Activated naive CD8-positive, alpha-beta T cell treated with anti-CD3 and anti-CD28 coated beads for 36 hours (primary cell): Measurements from ENCODE around the gene ARVCF. TPM values are rescaled to one million over a fixed set of nuclear protein-coding genes. Genes with fewer than 3 reads are reported as not detected.

ENCODE experiments used
- DNase-seq: peaks from one replicate; pipeline ENCODE4 v3.0.0; 2021
- H3K27ac Mint-ChIP-seq: one replicate; pipeline ENCODE4 v1.8.0; 2022; ENCODE audit warnings: mild to moderate bottlenecking, moderate library complexity, mixed read lengths
- H3K27me3 Mint-ChIP-seq: one replicate; pipeline ENCODE4 v1.8.0; 2022; ENCODE audit warnings: mild to moderate bottlenecking, mixed read lengths
- H3K36me3 Mint-ChIP-seq: one replicate; pipeline ENCODE4 v1.8.0; 2021; ENCODE audit warnings: mild to moderate bottlenecking, mixed read lengths
- H3K4me1 Mint-ChIP-seq: one replicate; pipeline ENCODE4 v1.8.0; 2021; ENCODE audit warnings: mixed read lengths
- H3K4me3 Mint-ChIP-seq: one replicate; pipeline ENCODE4 v1.8.0; 2022; ENCODE audit warnings: mild to moderate bottlenecking, moderate library complexity, mixed read lengths
- H3K9me3 Mint-ChIP-seq: one replicate; pipeline ENCODE4 v1.8.0; 2022; ENCODE audit warnings: mixed read lengths
- total RNA-seq, 2 experiments: library from RNA; stranded (reverse); gene quantifications; one replicate each; pipeline ENCODE4 v1.2.3, GENCODE V29; 2021

Gene ARVCF
- total RNA-seq, 2 experiments from 2014 or later: 1.1 to 1.6 TPM

DNA sequence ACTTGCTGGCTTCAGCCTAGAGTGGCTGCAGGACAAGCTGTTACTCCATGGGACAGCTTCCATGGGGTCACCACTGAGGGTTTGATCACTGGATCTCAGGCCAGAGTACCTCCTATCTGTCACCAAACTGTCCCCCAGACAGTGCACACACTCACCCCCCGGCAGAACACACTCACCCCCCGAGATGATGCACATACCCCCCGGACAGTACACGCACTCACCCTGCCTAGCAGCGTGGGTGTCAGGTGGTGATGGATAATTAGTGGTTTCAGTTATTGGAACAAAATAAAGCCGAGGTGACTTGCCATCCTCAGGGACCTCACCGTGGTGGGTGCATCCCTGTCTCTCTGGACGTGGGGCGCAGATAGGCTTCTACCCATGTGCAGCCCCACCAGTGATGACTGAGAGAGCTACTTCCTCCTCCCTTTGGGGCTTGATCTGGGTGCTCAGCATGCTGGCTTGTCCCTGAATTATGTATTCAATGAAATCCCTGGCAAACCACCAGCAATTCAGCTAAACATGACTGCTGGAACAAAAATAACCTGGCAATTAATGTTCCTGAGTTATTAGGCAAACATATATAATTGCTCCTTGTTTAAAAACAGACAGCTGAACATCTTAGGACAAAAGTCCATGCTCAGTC is 23.2 kb upstream of the ARVCF start:
- H3K27ac Mint-ChIP-seq: no peak overlapping the region
- H3K27me3 Mint-ChIP-seq: no peaks in the 10 kb centered on the region
- H3K4me1 Mint-ChIP-seq: no peaks in the 10 kb centered on the region
- no peak overlapping the region for H3K4me3 Mint-ChIP-seq
- H3K9me3 Mint-ChIP-seq: no peaks in the 10 kb centered on the region
- no peak for DNase-seq
- no peaks in the 10 kb centered on the region for H3K36me3 Mint-ChIP-seq

DNA sequence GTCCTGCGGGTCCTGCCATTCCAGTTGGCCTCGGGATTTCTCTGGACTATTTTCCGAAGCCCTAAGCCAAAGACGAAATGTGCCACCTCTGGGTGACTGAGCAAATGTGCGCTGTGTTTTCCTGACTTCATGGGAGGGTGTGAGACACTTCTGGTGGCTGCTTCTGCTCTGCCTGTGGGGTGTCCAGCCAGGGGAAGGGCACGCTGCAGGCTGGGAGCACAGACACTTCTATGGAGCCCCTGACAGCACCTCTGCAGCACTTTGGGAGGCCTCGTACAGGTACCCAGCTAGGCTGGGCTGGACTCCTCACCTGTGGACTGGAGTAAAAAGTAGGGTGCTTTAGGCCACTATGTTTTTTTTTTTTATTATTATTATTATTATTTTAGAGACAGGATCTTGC is 22.0 kb upstream of the ARVCF start:
- H3K36me3 Mint-ChIP-seq: no peaks in the 10 kb centered on the region
- DNase-seq: no peak
- no peak overlapping the region for H3K27ac Mint-ChIP-seq
- H3K9me3 Mint-ChIP-seq: no peaks in the 10 kb centered on the region
- no peaks in the 10 kb centered on the region for H3K4me1 Mint-ChIP-seq
- no peak overlapping the region for H3K4me3 Mint-ChIP-seq
- no peaks in the 10 kb centered on the region for H3K27me3 Mint-ChIP-seq

DNA sequence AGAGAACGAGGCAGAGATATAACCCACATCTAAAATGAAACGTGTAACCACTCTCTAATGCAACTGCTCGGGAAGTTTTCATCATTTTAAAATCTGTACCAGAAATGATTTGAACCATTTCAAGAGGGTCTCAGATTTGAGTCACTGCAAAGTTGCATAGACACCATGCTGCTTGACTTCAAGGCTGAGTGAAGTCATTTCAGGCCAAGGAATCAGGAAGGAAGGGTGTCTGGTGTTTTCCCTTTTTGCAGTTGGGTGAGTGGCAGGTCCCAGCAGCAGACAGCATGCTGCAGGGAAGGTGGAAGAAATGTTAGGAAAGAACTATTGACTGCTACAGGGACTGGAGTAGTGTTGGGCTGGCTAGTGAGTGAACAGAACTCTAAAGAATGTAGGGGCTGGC is 20.8 kb upstream of the ARVCF start:
- no peak overlapping the region for H3K27ac Mint-ChIP-seq

DNA sequence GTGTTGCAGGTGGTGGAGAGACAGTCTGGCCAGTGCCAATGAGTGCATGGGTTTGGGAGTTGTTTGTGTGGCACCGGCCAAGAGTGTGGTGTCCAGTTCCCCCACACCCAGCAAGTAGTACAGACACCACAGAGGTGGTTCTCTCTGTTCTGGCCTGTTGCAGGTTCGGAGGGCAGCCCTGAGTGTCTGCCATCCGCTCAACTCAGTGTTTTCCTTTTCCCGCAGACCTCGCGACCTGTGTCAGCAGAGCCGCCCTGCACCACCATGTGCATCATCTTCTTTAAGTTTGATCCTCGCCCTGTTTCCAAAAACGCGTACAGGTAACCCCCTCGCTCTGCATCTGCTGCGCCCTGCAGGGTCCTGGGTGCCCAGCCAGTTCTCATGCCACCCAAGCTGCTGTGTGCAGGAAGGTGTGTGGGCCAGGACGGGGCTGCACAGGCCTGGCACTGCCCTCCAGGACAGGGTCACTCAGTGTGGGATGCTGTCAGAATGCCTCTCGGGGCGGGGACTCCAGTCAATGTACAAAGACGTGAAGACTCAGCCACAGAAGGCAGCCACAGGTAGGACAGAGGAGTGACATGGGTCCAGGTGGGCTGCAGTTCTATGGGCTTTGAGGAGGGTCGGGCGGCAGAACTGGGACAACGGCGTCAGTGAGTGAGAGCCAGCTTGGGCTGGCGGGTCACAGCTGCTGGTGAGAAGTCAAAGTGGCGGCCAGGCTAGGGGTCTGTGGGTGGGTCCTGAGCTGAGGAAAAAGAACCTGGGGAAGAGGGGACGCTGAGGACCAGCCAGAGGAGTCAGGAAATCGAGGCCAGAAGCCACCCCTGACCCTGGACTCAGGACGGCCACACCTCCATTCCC is 20.1 kb upstream of the ARVCF start:
- no peak for DNase-seq
- Mint-ChIP-seq H3K27me3 (no peaks in the 10 kb centered on the region), H3K4me3 (no peak overlapping the region), H3K27ac (peak overlapping the region; percentile 14), H3K36me3 (no peaks in the 10 kb centered on the region), H3K9me3 (no peaks in the 10 kb centered on the region), H3K4me1 (peaks cover 2% of the 10 kb centered on the region)

More for the DNA sequence above, 20.8 kb upstream of the ARVCF start:
- DNase-seq: no peak
- Mint-ChIP-seq H3K9me3 (no peaks in the 10 kb centered on the region), H3K4me3 (no peak overlapping the region), H3K27me3 (no peaks in the 10 kb centered on the region), H3K4me1 (no peaks in the 10 kb centered on the region), H3K36me3 (no peaks in the 10 kb centered on the region)

DNA sequence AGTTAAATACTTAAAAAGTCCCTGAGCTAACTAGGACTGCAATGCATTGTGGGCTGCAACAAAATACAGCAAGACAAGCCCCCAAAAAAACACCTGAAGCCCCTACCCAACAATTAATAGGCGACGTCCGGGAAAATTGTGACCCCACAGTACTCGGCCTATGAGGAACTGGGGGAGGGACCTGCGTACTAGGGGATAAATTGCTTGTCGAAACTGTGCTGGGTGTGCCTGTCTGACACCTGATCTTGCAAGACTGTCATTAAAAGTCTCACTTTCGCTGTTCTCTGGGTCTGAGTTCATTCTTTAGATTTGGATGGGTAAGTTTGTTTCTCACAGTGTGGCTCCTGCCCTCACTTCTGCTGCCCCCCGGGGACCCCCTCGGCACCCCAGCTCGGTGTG is 19.5 kb upstream of the ARVCF start:
- H3K27me3 Mint-ChIP-seq: no peaks in the 10 kb centered on the region
- no peaks in the 10 kb centered on the region for H3K36me3 Mint-ChIP-seq
- no peak overlapping the region for H3K4me3 Mint-ChIP-seq
- no peak overlapping the region for H3K27ac Mint-ChIP-seq
- peaks cover 3% of the 10 kb centered on the region for H3K4me1 Mint-ChIP-seq
- no peaks in the 10 kb centered on the region for H3K9me3 Mint-ChIP-seq
- DNase-seq: no peak

DNA sequence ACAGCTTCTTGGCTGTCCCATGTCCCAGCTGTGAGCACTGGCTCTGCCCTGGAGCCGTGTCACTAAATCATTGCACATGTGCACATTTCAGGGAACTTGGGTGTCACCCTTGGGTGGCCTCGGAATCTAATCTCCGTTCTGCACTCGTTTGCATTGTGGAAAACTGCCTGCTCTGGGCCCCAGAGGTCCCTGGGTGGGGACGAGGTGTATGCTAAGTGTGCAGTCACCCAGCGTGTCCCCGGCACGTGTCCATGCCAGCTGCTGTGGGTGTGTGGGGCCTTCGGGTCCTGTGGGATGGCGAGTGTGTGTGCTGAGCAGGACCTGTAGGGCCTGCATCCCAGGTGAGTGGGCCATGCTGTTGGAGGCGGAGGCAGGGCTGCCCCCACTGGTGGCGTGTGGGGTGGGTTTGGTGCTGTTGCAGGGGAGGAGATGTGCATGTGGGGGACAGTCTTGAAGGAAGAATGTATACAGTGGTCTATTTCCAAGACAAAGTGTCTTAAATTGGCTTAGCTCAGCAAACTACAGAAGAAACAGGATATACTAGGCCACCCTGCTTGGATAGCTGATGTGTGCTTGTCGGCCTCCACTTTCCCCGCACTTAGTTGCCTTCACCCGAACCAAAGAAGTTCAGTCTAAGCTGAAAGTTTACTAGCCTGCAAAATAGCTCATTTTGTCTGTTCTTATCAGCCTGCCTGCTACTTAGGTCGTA is 18.9 kb upstream of the ARVCF start:
- no peaks in the 10 kb centered on the region for H3K36me3 Mint-ChIP-seq
- DNase-seq: no peak
- H3K9me3 Mint-ChIP-seq: no peaks in the 10 kb centered on the region
- peaks cover 3% of the 10 kb centered on the region for H3K4me1 Mint-ChIP-seq
- H3K27ac Mint-ChIP-seq: no peak overlapping the region
- H3K27me3 Mint-ChIP-seq: no peaks in the 10 kb centered on the region
- H3K4me3 Mint-ChIP-seq: no peak overlapping the region

DNA sequence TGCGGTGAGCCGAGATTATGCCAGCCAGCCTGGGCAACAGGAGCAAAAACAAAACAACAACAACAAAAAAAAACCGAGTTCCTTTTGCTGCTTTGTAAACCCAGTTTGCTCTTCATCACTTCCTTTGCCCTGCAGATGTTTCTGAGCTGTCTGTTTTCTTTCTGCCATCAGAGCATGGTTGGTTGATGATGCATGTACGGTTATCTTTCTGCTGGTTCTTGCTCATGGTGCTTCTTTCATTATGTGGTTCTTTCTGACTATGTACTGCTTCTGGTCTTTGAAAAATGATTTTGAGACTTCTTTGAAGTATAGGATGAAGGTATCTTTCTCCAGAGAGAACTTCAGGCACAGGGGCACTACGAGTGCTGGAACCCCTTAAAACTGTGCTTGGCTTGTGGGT is 17.5 kb upstream of the ARVCF start:
- H3K4me1 Mint-ChIP-seq: peaks cover 3% of the 10 kb centered on the region
- DNase-seq: no peak
- no peaks in the 10 kb centered on the region for H3K36me3 Mint-ChIP-seq
- H3K4me3 Mint-ChIP-seq: no peak overlapping the region
- H3K27me3 Mint-ChIP-seq: no peaks in the 10 kb centered on the region
- no peaks in the 10 kb centered on the region for H3K9me3 Mint-ChIP-seq
- H3K27ac Mint-ChIP-seq: no peak overlapping the region

DNA sequence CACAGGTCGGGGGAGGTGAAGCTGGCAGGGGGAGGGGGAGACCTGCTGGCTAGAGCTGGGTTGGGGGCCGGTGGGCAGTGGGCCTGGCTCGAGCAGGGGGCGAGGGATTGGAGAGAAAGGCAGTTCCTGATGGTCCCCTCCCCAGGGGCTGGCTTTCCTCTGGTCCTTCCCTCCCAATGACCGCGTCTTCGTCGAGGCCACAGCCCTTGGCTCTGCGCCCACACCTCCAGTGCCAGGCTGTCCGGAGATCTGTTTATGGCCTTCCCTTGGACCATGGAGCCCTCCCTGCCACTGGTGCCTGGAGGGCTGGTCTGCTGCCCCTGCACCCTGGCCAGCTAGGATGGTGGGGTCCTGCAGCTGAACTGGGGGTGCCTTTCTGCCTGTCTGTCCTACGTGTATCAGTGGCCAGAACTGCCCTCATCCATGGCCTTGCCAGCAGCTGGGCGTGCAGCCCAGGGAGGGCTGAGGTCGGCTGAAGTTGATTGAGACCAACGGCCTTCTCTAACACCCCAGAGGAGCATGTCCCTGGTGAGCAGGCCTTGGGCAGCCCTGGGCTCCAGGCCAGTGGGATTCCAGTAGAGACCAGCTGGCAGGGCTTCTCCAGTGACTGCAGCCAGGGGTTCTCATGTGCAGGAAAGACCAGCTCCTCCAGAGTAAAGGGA is 16.6 kb upstream of the ARVCF start:
- Mint-ChIP-seq H3K4me3 (no peak overlapping the region), H3K9me3 (no peaks in the 10 kb centered on the region), H3K27me3 (no peaks in the 10 kb centered on the region), H3K4me1 (peaks cover 4% of the 10 kb centered on the region), H3K36me3 (no peaks in the 10 kb centered on the region), H3K27ac (no peak overlapping the region)
- no peak for DNase-seq

DNA sequence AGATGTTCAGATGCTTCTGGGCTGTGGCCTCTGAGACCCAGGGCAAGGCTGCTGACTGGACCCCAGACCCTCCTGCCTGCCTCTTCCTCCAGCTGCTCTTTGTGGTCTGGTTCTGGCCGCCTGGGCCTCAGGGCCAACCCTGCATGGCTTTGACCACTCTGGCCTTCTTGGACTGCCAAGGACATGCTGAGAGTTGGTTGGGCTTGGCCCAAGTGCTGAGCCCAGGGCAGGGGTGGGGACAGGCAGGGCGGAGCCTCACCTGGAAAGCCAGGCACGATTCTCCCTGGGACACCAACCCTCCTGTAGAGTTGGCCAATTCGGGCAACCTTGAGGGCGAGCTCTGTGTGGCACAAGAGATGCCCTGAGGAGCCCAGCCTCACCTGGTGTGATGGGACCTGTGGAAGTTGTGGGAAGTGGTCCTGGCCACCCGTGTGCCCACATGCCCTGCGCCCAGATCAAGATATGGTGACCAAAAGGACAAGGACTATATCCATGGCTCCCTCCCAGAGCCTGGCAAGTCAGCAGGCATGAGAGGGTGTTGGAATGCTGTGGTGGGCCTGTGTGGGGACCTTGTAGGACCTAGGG is 15.9 kb upstream of the ARVCF start:
- Mint-ChIP-seq H3K27ac (no peak overlapping the region), H3K4me1 (peaks cover 4% of the 10 kb centered on the region), H3K4me3 (no peak overlapping the region), H3K36me3 (no peaks in the 10 kb centered on the region), H3K9me3 (no peaks in the 10 kb centered on the region), H3K27me3 (no peaks in the 10 kb centered on the region)
- no peak for DNase-seq

DNA sequence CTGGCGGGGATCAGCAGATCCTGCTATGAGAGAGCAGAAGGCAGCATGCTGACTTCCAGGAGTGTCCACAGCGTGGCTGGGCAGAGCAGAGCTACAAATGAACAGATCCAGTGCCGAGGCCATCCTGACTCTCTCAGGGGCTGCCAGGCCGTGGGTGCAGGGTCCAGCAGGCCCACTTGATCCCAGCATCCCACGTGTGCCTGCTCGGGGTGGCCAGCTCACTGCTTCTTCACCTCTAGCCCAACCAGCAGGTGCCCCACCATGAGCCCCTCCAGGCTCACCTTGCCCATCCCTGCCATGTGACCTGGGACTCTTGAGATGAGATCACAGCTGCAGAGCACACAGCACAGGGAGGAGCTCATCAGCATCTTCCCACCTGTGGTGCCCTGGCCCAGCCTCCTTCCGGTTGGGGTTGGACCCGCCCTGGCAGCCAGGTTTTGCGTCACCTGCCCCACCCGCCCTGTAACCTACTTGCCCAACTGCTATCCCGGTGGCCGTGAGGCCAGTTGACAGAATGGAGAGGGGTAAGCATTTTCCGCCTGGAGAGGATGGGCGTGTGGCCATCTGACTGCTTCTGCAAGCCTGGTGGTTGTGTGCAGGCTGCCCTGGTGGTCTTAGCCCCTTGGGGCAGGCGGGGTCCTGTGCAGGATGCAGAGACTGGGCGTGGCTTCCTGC is 15.2 kb upstream of the ARVCF start:
- peaks cover 4% of the 10 kb centered on the region for H3K4me1 Mint-ChIP-seq
- DNase-seq: no peak
- no peaks in the 10 kb centered on the region for H3K36me3 Mint-ChIP-seq
- H3K27me3 Mint-ChIP-seq: no peaks in the 10 kb centered on the region
- H3K4me3 Mint-ChIP-seq: no peak overlapping the region
- H3K27ac Mint-ChIP-seq: no peak overlapping the region
- no peaks in the 10 kb centered on the region for H3K9me3 Mint-ChIP-seq

DNA sequence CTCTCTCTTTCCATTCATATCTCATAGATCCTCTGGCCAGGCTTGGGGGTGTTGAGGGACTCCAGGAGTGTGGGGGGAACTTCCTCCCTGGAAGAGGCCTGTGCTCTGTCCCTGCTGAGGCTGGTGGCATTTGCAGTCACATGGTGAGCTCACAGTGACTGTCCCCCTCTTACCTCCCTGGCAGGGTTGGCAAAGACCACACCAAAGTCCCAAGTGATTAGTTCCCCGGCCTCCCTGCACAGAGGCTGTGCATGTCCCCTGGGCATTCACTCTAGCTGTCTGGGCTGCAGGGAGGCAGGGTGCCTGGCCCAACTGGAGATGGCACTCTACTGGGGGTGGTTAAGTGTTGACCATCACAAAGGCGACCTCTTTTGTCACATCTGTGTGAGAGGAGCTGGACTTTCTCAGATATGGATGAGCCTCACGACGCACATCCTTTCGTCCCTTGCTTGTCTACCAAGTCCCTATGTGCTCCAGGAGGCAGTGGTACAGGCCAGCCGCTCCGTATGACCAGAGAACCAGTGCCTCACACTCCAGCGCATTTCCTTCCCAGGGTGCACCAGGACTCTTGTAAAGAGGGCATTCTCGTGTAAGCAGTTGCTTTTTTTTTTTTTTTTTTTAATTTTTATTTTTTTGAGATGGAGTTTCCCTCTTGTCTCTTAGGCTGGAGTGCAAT is 13.1 kb upstream of the ARVCF start:
- H3K9me3 Mint-ChIP-seq: no peaks in the 10 kb centered on the region
- peaks cover 5% of the 10 kb centered on the region for H3K4me1 Mint-ChIP-seq
- DNase-seq: no peak
- no peaks in the 10 kb centered on the region for H3K27me3 Mint-ChIP-seq
- H3K4me3 Mint-ChIP-seq: no peak overlapping the region
- no peaks in the 10 kb centered on the region for H3K36me3 Mint-ChIP-seq
- H3K27ac Mint-ChIP-seq: no peak overlapping the region

DNA sequence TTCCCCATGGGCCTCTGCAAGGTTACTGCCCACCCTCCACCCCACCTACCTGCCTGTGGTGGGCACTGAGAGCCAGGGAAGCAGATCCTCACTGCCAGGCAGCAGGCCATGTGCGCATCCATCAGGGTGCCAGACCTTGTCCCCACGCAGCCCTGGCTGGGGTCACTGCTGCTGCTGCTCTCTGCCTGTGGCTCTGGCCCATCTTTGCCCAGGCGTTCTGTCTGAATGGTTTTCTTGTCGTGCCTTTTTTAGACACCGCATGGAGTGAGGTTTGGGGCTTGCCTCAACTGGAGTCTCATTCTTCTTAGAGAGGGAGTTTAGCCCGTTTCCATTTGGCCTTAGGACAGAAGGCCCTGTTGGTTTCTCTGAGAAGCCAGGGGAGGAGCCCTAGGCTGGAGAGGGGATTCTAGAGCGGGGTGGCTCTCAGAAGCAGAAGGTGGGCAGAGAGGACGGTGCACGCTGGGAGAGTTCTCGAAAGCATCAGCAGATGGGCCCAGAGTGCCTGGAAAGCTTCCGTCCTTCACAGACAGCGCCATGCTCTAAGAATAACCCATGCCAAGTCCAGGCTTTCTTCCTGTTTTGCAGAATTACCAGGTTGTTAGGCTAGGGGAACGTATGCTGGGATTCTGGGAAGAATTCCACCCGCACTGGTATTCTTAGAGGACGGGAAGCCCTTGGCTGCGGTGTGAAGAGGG is 12.4 kb upstream of the ARVCF start:
- H3K27ac Mint-ChIP-seq: no peak overlapping the region
- H3K4me3 Mint-ChIP-seq: no peak overlapping the region
- H3K27me3 Mint-ChIP-seq: no peaks in the 10 kb centered on the region
- peaks cover 5% of the 10 kb centered on the region for H3K4me1 Mint-ChIP-seq
- H3K36me3 Mint-ChIP-seq: no peaks in the 10 kb centered on the region
- DNase-seq: no peak
- no peaks in the 10 kb centered on the region for H3K9me3 Mint-ChIP-seq

DNA sequence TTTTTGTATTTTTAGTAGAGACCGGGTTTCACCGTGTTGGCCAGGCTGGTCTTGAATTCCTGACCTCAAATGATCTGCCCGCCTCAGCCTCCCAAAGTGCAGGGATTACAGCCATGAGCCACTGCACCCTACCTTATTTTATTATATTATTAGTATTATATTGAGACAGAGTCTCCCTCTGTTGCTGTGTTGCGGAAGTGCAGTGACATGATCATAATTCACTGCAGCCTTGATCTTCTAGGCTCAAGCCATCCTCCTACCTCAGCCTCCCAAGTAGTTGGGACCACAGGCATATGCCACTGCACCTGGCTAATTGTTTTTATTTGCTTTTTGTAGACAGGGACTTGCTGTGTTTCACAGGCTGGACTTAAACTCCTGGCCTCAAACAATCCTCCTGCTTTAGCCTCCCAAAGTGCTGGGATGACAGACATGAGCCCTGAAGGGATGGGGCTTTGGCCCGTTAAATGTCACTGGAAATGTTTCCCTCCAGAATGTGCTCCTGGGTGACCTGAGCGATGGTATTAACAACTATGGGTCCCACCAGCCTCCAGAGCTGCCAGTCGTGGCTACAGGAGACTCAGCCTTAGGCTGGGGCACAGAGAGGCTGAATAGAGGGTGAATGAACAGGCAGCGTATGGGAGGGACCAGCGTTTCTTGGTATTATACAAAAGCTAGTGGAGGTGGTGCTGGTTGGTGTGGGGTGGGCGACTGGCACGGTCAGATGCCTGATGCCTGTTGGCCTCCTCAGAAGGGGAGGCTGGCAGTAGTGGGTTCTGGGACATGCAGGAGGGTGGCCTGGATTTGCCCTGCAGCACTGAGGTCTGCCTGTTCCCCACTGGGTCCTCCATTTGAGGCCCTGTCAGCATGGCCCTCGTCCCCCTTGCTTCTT is 11.6 kb upstream of the ARVCF start:
- no peaks in the 10 kb centered on the region for H3K9me3 Mint-ChIP-seq
- H3K27me3 Mint-ChIP-seq: no peaks in the 10 kb centered on the region
- no peaks in the 10 kb centered on the region for H3K36me3 Mint-ChIP-seq
- no peak overlapping the region for H3K4me3 Mint-ChIP-seq
- no peak overlapping the region for H3K27ac Mint-ChIP-seq
- H3K4me1 Mint-ChIP-seq: peaks cover 8% of the 10 kb centered on the region
- DNase-seq: no peak
